WTC11 (cell line): Measurements from ENCODE around the gene INHA. TPM values are rescaled to one million over a fixed set of nuclear protein-coding genes. Genes with fewer than 3 reads are reported as not detected.

ENCODE experiments used
- ATAC-seq: fragments of 200-7000 bp; cut with Tn5 transposase; 2 replicates; pipeline ENCODE4 v1.10.0; 2021; ENCODE audit warnings: mild to moderate bottlenecking, moderate library complexity
- CTCF ChIA-PET: fragments of 300-600 bp; sonication (Branson Sonifier 250); formaldehyde crosslinking; loops from one replicate; lab custom pipeline; 2021; ENCODE audit warnings: antibody characterized with exemption; lab: Charles Lee
- POLR2A ChIA-PET: fragments of 350-600 bp; sonication (Branson Sonifier 250); formaldehyde crosslinking; loops from one replicate; lab custom pipeline; 2021; ENCODE audit warnings: antibody characterized with exemption; lab: Charles Lee
- DNase-seq: peaks from one replicate; pipeline ENCODE4 v3.0.0; 2021; ENCODE audit warnings: low spot score
- H3K27ac Mint-ChIP-seq: 2 replicates; pipeline ENCODE4 v1.8.0; 2021; ENCODE audit warnings: mixed read lengths
- H3K27me3 Mint-ChIP-seq: 2 replicates; pipeline ENCODE4 v1.8.0; 2021; ENCODE audit warnings: low read depth, mild to moderate bottlenecking, moderate library complexity, mixed read lengths
- H3K36me3 Mint-ChIP-seq: 2 replicates; pipeline ENCODE4 v1.8.0; 2021; ENCODE audit warnings: mixed read lengths
- H3K4me1 Mint-ChIP-seq: 2 replicates; pipeline ENCODE4 v1.8.0; 2022; ENCODE audit warnings: mixed read lengths
- H3K4me3 Mint-ChIP-seq: 2 replicates; pipeline ENCODE4 v1.8.0; 2021; ENCODE audit warnings: mild to moderate bottlenecking, moderate library complexity, mixed read lengths
- H3K9me3 Mint-ChIP-seq: 2 replicates; pipeline ENCODE4 v1.8.0; 2021; ENCODE audit warnings: mixed read lengths
- GTF2I ChIP-seq: fragments of 250-450 bp; sonication (Bioruptor Pico); conservative IDR thresholded peaks from 2 replicates; pipeline ENCODE4 v1.4.0; 2021; ENCODE audit warnings: mild to moderate bottlenecking
- IRF2 ChIP-seq: sonication (generic); formaldehyde crosslinking; IDR thresholded peaks from 2 replicates; pipeline ENCODE4 v1.8.0; 2022; ENCODE audit warnings: low read depth, missing genetic modification reagents, borderline replicate concordance
- NR3C1 ChIP-seq: sonication (generic); formaldehyde crosslinking; conservative IDR thresholded peaks from 2 replicates; pipeline ENCODE4 v1.8.1; 2023; ENCODE audit warnings: low read depth, mild to moderate bottlenecking, missing genetic modification reagents
- PRDM15 ChIP-seq: sonication (generic); formaldehyde crosslinking; IDR thresholded peaks from 2 replicates; pipeline ENCODE4 v1.8.0; 2022; ENCODE audit warnings: missing genetic modification reagents
- PREB ChIP-seq: sonication (generic); formaldehyde crosslinking; IDR thresholded peaks from 2 replicates; pipeline ENCODE4 v1.8.1; 2022; ENCODE audit warnings: mild to moderate bottlenecking, missing genetic modification reagents, moderate library complexity, borderline replicate concordance
- SMAD3 ChIP-seq: sonication (generic); formaldehyde crosslinking; IDR thresholded peaks from 2 replicates; pipeline ENCODE4 v1.8.0; 2022; ENCODE audit warnings: missing genetic modification reagents, mild to moderate bottlenecking, borderline replicate concordance
- TP53 ChIP-seq: sonication (generic); formaldehyde crosslinking; IDR thresholded peaks from 2 replicates; pipeline ENCODE4 v1.8.1; 2023; ENCODE audit warnings: mild to moderate bottlenecking, missing genetic modification reagents
- ZNF317 ChIP-seq: sonication (generic); formaldehyde crosslinking; IDR thresholded peaks from 2 replicates; pipeline ENCODE4 v1.8.1; 2023; ENCODE audit warnings: low read depth, mild to moderate bottlenecking, moderate library complexity, missing genetic modification reagents, borderline replicate concordance
- ZNF416 ChIP-seq: fragments of 250-450 bp; sonication (Bioruptor Pico); IDR thresholded peaks from 2 replicates; pipeline ENCODE4 v1.9.0; 2021; ENCODE audit warnings: mild to moderate bottlenecking, inconsistent platforms
- ZSCAN18 ChIP-seq: fragments of 250-450 bp; sonication (Bioruptor Pico); IDR thresholded peaks from 2 replicates; pipeline ENCODE4 v2.1.2; 2022; ENCODE audit warnings: mild to moderate bottlenecking, moderate library complexity
- total RNA-seq: library from RNA; stranded (reverse); gene quantifications from 3 replicates; pipeline ENCODE4 v1.2.3, GENCODE V29; 2021
- TF ChIP-seq, protein P1 (sequence below): fragments of 250-450 bp; sonication (Bioruptor Pico); IDR thresholded peaks from 2 replicates; pipeline ENCODE4 v1.8.0; 2021; ENCODE audit warnings: mild to moderate bottlenecking
- TF ChIP-seq, protein P2 (sequence below): sonication (generic); formaldehyde crosslinking; IDR thresholded peaks from 2 replicates; pipeline ENCODE4 v1.8.1; 2023; ENCODE audit warnings: mild to moderate bottlenecking, missing genetic modification reagents, borderline replicate concordance
- TF ChIP-seq, protein P3 (sequence below): fragments of 250-450 bp; sonication (Bioruptor Pico); IDR thresholded peaks from 2 replicates; pipeline ENCODE4 v1.9.0; 2021; ENCODE audit warnings: mild to moderate bottlenecking

Gene INHA
- total RNA-seq, 1 experiment from 2014 or later, result 1.4 TPM

GRCh38 chr2:219598308-219599078, 26.4 kb downstream of the INHA start (continued):
- TF ChIP-seq, protein P1, sequence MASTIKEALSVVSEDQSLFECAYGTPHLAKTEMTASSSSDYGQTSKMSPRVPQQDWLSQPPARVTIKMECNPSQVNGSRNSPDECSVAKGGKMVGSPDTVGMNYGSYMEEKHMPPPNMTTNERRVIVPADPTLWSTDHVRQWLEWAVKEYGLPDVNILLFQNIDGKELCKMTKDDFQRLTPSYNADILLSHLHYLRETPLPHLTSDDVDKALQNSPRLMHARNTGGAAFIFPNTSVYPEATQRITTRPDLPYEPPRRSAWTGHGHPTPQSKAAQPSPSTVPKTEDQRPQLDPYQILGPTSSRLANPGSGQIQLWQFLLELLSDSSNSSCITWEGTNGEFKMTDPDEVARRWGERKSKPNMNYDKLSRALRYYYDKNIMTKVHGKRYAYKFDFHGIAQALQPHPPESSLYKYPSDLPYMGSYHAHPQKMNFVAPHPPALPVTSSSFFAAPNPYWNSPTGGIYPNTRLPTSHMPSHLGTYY, result no peak
- TF ChIP-seq TP53 (CRISPR knock-in tag) (no peak), PREB (CRISPR knock-in tag) (no peak)

- H3K4me1 Mint-ChIP-seq, result peaks cover 3% of the 10 kb centered on the region; the same call in 1 of the 2 replicates
- DNase-seq (no peak), ATAC-seq (no peak)
- H3K9me3 Mint-ChIP-seq, result no peaks in the 10 kb centered on the region
- TF ChIP-seq PRDM15 (CRISPR knock-in tag), result no peak
- TF ChIP-seq, protein P2, sequence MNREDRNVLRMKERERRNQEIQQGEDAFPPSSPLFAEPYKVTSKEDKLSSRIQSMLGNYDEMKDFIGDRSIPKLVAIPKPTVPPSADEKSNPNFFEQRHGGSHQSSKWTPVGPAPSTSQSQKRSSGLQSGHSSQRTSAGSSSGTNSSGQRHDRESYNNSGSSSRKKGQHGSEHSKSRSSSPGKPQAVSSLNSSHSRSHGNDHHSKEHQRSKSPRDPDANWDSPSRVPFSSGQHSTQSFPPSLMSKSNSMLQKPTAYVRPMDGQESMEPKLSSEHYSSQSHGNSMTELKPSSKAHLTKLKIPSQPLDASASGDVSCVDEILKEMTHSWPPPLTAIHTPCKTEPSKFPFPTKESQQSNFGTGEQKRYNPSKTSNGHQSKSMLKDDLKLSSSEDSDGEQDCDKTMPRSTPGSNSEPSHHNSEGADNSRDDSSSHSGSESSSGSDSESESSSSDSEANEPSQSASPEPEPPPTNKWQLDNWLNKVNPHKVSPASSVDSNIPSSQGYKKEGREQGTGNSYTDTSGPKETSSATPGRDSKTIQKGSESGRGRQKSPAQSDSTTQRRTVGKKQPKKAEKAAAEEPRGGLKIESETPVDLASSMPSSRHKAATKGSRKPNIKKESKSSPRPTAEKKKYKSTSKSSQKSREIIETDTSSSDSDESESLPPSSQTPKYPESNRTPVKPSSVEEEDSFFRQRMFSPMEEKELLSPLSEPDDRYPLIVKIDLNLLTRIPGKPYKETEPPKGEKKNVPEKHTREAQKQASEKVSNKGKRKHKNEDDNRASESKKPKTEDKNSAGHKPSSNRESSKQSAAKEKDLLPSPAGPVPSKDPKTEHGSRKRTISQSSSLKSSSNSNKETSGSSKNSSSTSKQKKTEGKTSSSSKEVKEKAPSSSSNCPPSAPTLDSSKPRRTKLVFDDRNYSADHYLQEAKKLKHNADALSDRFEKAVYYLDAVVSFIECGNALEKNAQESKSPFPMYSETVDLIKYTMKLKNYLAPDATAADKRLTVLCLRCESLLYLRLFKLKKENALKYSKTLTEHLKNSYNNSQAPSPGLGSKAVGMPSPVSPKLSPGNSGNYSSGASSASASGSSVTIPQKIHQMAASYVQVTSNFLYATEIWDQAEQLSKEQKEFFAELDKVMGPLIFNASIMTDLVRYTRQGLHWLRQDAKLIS, result no peak
- TF ChIP-seq IRF2 (CRISPR knock-in tag), result no peak
- no peak for TF ChIP-seq NR3C1 (CRISPR knock-in tag)
- TF ChIP-seq, protein P3, sequence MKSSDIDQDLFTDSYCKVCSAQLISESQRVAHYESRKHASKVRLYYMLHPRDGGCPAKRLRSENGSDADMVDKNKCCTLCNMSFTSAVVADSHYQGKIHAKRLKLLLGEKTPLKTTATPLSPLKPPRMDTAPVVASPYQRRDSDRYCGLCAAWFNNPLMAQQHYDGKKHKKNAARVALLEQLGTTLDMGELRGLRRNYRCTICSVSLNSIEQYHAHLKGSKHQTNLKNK (CRISPR knock-in tag), result no peak
- no peak for TF ChIP-seq ZSCAN18 (CRISPR knock-in tag)
- ChIA-PET POLR2A (no interaction called here), CTCF (interaction anchor here (0.6 kb wide), 1 partner anchor 61 kb away, joined by 3 read pairs; no protein-coding TSS in a partner anchor)
- H3K27ac Mint-ChIP-seq, result no peak overlapping the region
- H3K27me3 Mint-ChIP-seq, result no peaks in the 10 kb centered on the region
- H3K36me3 Mint-ChIP-seq, result peaks cover 16% of the 10 kb centered on the region
- H3K4me3 Mint-ChIP-seq, result no peak overlapping the region
Measured at GRCh38 chr2:219603771-219604170, 31.7 kb downstream of the INHA start.

DNA sequence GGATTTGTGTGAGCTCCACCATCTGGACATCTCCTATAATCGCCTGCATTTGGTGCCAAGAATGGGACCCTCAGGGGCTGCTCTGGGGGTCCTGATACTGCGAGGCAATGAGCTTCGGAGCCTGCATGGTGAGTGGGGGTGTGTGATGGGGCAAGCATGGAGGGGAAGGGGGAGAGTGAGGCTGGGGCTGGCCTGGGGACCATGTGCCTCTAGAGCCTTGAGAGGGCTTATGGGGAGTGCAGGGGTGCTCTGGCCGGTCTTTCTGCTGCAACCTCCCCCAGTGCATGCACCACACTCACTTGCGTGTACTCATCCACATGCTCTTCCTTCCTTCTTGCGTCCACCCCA, 33.5 kb downstream of the INHA start:
- Mint-ChIP-seq H3K4me3 (no peak overlapping the region), H3K36me3 (peaks cover 22% of the 10 kb centered on the region), H3K9me3 (no peaks in the 10 kb centered on the region), H3K4me1 (no peaks in the 10 kb centered on the region), H3K27ac (no peak overlapping the region), H3K27me3 (no peaks in the 10 kb centered on the region)
- POLR2A ChIA-PET, result no interaction called here
- TF ChIP-seq SMAD3 (CRISPR knock-in tag) (no peak), GTF2I (CRISPR knock-in tag) (no peak), ZNF317 (CRISPR knock-in tag) (no peak), ZNF416 (CRISPR knock-in tag) (no peak)
- no peak for ATAC-seq
- CTCF ChIA-PET, result interaction anchor here (0.8 to 1.4 kb wide), 3 partner anchors 37 to 68 kb away, joined by 3 to 4 read pairs (median 3); no protein-coding TSS in a partner anchor
- no peak for DNase-seq
